ENCODE measurements around the gene ITGA1.

Gene ITGA1

DNA sequence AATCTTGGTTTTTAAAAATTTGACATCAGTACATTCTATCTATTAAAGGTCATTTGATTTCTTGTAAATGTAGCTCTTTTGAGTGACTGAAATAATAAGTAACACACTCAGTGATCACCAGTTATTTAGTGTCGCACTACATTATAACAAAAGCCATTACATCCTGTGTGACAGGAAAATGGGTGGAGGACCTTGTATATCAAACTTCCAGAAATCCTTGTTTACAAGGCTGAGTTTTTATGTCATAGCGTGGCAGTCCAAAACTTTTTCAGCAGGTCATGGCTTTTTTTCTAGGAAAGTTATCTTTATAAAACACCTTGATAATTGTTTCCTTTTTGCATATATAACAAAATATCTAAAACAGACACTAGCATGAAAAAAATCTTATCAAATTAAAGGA, 14.4 kb upstream of the ITGA1 start:
- no peak for DNase-seq

DNA sequence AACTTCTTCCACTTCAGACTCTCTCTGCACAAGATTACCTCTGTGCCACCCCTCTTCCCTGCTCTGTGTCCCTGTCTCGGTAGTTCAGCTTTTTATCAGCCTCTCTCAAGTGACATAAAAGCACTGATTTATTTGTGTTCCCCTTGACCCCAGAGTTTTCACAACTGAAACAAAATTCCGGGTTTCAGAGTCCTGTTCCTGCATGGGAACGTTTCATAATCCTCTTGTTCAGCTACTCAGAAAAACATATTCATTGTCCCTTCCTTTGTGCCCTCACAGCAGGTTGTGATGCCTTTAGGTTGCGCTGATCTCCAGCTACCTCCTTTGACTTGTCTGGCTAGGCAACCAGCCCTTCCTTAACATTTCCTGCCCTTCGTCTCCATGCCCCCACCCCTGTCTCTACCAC, 13.7 kb upstream of the ITGA1 start:
- DNase-seq = no peak

DNA sequence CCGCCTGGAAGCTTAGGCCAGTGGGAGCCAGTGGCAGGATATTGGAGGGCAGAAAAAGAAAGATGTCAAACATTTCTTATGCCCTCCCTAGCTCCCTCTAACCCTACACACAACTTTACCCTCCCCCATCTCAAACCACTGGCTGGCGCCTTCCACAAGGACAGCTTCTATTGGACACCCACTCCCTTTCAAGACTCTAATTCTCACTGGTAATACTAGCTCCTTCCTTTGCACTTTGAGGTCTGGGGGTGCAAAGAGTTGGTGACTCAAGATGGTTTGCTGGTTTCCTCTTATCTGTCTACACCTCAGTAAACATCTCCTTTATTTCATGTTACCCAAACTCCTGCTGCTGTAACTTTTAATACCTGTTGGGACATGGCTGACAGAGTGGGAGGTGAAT, 11.6 kb upstream of the ITGA1 start:
- DNase-seq = no peak

DNA sequence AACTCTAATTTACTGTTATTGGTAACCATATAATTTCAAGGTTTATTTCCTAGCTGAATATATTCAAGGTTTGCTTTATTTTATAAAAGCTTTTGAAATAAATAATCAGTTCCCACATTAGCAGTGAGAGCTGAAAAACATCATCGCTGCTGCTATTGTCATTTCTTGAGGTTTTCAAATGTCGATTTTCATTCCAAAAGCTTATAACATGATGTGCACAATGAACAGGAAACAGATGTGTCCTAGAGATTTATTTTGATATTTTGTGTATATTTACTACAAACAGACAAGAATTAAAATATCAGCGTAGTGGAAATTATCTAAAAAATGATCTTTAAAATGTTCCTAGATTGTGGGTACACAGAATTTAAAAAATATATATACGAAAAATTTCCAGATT, 10.5 kb upstream of the ITGA1 start:
- no peak for DNase-seq

DNA sequence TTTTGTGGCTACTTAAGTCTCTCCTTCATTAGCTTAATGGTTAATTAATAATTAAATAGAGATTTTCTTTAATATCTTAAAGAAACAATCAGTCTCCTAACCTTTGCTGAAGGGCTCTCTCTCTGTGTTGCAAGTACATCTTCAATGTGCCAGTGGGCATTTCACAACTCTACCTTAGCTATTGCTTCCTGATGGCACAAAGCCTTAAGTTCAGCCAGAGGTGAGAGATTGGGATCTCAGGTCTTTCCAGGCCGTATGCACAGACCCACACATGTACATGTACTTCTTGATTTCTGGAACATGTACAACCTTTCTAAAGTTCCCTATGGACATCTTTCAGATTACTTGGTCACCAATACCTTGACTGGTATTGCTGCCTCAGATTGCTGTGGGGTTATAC, 8.9 kb upstream of the ITGA1 start:
- DNase-seq = no peak

DNA sequence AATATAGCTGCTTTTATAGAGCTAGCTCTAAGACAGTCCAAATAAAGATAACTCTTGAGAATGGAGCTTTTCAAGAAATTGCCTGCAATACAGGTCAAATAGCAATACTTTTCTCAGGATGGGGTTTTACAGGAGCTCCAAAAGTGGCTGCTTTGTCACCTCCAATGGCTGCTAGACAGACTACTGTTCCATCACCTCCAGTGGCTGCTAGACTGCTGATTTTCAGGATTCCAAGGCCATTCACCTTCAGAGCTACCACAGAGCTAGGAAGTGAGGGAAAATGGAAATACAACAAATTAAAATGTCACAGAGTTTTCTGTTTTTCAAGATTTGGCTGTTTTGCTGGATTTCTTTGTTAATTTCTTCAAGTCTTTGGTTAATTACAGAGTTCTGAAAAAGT, 8.5 kb upstream of the ITGA1 start:
- no peak for DNase-seq

DNA sequence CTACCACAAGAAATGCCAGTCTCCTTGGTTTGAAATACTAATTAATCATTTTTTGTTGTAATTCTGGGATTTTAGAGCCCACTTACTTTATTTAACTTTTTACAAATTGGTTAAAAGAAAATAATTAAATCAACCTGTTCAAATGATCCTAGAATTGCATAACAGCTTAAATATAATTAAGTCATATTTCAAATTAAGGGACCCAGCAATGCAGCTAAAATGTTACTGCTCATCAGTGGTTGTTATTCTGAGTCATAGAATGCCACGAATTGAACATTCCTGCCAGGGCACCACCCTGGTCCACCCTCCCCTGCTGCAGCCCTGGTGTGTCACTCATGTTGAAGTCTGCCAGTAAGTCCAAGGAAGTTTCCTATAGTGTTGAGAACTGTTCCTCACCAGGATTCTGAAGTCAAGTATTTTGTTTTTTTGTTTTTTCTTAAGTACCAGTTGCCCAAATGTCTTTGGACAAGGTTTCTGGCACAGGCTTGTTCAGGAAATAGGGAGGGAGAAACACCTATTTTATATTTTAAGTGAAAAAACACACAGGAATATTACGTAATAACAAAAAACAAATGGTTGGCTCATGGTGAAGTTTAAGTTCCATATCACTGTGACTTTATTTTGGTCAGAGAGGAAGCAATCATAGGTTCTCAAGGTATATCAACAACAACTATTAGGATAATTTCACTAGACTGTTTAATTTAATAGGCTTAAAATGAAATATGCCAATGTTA, 4.3 kb upstream of the ITGA1 start:
- no peak for DNase-seq

DNA sequence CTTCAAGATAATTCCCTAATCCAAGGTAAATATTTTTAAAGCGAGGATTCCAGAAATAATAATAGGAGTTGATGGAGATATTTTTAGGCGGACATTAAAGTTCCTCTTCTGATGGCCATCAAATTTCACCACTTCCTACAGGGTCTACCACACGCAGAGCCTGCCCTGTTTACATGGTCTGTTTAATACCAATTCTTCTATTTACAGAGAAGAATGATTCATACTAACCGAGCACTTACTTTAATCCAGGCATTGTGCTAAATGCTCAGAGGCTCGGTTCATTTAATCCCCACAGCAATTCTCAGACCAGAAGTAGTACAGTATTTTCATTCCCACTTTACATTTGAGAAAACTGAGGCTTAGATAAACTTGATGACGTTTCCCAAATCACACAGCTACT, 3.0 kb upstream of the ITGA1 start:
- DNase-seq = no peak

DNA sequence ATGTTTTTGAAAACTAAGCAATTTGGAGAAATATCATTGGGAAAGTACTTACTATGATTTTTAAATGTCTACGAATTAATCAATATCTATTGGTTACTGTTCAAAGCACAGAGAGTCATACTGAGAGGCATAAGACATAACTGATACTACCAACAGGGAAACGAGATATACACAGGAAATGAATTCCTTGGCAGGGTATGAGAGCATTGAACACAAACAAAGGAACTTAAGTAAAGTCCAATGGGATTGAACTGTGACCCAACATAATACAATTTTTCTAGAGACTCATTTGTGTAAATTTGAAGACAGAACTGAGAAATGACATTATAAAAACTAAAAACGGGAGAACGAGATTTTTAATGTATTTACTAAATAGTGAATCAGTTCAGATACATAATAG, 1.3 kb upstream of the ITGA1 start:
- DNase-seq = no peak

DNA sequence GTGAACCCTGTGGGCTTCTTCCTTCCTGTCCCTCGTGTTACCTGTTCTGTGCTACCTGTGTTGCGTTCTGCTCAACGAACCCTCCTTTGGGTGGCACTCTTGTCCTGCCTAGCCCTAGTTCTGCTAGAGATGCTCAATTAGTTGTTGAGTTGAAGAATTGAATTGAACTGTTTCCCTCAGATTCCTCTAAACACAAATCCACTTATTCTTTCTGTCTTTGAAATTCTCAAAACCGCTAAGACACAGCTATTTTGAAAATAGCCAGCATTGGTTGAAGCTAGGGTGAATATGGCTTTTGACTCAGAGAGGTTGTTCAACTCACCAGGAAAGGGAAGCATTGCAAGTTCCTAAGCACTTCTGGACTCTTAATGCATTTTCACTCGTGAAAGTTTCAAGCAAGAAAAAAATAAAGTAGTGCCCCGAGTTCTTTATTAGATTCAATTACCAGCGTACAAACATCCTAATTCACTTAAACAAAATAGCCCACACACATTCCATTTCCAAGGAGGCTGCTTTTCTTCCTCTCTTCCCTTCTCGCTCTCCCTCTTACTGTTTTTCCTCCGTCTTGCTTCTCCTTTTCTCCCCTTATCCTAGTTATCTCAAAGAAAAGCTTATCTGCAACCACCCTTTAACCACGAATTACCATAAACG, 642 bp upstream of the ITGA1 start:
- DNase-seq = no peak

DNA sequence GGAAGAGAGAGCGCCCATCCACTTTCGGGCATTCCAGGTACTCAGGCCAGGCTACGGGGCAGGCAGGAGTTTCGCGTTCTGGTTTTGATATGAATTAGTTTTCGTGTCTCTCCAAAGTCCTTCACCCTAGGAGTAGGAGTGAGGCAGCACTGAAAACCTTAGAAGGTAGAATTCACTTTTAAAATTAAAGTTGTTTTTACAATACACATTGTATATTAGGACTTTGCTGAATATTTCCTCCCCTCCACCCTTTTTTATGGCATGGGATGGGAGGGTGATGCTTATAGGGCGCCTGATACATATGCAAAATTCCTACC, 747 bp downstream of the ITGA1 start:
- no peak for DNase-seq

DNA sequence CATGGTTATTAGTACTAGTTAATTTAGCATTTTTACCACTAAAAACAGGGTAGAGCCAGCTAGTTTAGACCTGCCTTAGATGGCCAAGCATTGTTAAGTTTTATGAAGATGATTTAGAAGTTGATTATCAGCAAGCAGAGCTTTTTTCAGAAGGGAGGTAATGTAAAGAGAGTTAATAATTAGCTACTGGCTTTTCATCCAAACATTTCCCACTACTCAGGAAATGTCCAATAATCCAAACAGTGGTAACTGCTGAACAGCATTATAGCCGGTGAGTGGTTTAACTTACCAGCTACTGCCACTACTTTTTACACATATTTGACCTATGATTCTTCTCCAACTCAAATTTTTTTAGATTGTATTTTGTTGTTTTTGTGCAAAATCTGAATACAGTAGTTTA, 1.7 kb downstream of the ITGA1 start:
- DNase-seq = no peak

DNA sequence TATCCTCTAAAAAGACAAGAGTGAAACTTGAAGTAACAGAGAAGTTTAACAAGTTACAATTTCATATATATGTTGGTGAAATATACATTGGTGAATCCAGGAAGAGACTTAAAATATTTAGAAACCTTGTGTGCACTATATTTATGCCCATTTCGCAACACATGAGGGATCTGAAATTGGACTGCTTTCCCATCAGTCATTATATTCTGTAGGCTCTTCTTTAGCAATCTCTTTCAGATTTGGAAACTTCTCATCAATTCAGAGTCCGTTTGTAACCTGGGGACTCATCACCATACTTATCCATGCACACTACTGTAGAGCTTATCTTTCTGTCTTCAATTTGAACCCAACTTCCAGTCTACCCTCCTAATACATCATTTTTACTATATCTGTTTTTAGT, 2.1 kb downstream of the ITGA1 start:
- no peak for DNase-seq

DNA sequence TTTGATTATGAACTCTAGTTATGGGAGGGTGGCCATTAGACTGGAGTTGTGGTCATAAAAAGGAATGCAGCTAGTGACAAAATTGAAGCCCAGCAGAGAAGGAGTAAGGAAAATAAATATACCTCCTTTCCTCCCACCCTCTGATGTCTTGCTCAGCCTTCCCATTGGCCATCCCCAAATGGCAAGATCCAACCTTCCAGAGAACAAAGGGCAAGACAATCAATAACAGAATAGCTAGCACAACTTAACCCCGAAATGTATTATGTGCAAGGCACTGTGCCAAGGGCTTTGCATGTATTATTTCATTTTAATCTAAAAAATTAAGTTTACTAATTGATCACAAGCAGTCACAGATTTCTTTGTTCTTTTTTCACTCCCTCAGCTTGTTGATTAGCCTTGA, 3.6 kb downstream of the ITGA1 start:
- no peak for DNase-seq

DNA sequence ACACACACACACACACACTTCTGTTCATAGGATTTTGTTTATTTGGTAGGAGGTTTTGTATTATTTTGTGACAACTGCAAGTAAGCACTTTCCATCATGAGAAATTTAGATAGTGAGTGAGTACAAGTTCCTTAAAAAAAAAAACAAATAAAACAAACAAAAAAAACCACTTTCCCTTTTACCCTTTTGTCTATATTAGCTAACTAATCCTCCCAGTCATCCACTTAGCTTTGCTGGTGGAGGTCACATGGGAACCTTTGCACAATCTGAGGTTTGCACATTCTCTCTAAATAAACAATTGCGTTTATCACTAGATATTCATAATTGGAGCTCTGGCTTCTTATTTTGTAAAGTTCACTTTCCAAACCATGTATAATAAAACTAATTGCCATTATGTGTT, 6.8 kb downstream of the ITGA1 start:
- DNase-seq = no peak

DNA sequence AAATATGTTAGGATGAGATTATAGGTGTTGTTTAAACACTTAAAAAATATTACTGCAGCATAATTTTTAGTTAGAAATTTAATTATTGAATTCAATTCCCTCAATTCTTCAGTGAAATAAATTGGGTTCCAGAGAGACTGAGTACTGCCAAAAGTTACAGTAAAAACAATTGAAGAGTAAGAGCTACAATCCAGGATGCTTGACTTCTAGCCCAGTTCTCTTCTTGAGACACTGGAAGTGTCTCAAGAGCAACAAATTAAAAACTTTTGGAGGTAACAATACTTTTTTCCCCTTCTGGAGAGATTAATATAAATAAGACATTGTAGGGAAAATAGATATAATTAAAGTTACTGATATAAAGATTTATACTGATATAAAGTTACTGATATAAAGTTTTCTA, 8.3 kb downstream of the ITGA1 start:
- no peak for DNase-seq

DNA sequence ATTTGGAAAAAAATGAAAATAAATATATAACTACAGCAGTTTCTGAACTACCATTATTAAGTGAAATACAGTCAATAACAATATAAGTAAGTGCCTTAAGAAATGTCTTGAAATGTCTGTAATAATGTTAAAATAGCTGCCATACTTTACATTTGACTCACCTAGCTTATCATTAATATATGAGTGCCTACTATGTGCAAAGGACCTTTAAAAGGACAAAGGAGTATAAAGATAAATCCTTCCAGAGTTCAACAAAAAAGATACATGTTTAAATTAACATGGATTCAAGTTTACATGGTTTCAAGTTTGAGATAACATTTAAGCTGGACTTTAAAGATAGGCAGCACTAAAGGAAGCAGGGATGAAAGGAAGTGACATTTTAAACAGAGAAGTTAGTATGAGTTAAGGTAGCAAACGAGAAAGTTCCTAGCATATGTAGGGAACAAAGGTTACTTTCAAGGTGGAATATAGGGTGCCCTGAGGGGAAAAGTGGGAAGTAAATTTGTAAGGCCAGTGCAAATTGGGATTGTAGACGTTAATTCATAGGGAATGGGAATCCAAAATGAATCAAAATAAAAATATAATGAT, 8.9 kb downstream of the ITGA1 start:
- DNase-seq = no peak

DNA sequence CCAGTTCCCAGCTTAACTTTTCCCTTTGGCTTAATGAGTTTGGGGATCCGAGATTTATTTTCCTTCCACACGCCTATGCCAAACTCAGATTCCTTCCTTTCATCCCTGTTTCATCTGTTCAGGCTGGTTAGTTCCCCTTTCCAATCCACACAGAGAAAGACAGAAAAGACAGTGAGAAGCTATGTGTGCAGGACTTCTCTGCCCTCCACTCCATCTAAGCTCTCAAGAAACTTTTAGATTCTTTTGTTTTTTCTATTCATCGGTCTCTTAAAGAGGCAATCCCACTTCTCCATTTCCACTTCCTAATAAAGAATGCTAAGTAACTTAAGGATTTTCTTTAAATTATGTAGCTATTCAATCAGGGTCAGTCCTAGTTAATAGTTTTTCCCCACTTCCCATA, 11.2 kb downstream of the ITGA1 start:
- no peak for DNase-seq

DNA sequence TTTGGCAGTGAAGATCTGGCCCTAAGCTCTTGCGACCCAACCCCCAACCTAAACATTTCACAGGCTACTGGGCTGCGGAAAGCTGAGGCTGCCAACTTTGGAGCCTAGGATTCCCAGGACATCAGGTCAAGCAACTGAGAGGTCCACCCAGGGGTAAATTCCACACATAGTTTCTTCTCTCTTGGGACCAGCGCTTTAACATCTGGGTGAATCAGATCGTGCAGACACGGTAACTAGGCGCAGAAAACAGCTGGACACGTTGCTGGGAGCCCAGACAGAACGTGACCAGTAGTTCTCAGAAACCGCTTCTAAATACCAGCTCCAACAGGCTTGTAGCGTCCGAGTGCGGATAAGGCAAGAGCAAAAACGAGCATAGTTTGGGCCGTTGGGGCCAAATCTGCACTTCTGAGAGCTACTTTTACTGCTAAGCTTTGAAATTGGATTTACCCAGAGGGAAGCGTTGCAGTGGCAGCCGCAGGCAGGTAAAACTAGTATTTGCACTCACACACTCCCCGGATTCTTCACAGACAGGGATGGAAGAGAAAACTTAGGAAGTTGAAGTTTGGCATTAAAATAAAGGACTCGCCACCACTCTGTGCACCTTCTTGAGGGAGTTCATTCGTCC, 11.8 kb downstream of the ITGA1 start:
- no peak for DNase-seq

DNA sequence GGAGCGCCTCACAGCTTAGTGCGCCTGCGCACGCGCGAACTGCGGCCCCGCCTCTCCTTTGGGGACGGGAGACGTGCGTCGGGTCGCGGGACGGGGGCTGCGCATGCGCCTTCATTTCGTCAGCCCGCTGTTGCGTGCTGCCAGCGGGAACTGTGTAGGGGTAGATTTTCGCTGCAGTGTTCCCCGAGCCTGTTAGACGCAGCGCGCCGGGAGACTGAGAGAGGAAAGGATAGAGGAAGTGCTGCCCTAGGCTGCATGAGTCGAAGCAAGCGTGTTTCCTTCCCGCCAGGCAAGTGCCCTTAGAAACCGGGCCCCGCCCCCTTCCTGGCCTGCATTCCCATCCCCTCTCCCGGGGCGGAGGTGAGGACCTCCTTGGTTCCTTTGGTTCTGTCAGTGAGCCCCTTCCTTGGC, 12.3 kb downstream of the ITGA1 start:
- peak; percentile 82 for DNase-seq

DNA sequence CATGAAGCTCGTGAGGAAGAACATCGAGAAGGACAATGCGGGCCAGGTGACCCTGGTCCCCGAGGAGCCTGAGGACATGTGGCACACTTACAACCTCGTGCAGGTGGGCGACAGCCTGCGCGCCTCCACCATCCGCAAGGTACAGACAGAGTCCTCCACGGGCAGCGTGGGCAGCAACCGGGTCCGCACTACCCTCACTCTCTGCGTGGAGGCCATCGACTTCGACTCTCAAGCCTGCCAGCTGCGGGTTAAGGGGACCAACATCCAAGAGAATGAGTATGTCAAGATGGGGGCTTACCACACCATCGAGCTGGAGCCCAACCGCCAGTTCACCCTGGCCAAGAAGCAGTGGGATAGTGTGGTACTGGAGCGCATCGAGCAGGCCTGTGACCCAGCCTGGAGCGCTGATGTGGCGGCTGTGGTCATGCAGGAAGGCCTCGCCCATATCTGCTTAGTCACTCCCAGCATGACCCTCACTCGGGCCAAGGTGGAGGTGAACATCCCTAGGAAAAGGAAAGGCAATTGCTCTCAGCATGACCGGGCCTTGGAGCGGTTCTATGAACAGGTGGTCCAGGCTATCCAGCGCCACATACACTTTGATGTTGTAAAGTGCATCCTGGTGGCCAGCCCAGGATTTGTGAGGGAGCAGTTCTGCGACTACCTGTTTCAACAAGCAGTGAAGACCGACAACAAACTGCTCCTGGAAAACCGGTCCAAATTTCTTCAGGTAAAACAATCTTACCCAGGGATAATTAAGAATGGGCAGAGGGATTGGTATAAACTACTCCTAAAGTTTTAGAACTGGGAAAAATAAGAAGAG, 12.9 kb downstream of the ITGA1 start:
- DNase-seq = peak; percentile 11

DNA sequence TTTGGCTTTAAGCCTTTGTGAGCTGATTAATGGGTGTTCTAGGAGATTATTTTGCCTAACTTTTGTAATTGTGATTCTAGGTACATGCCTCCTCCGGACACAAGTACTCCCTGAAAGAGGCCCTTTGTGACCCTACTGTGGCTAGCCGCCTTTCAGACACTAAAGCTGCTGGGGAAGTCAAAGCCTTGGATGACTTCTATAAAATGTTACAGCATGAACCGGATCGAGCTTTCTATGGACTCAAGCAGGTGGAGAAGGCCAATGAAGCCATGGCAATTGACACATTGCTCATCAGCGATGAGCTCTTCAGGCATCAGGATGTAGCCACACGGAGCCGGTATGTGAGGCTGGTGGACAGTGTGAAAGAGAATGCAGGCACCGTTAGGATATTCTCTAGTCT, 13.6 kb downstream of the ITGA1 start:
- no peak for DNase-seq

DNA sequence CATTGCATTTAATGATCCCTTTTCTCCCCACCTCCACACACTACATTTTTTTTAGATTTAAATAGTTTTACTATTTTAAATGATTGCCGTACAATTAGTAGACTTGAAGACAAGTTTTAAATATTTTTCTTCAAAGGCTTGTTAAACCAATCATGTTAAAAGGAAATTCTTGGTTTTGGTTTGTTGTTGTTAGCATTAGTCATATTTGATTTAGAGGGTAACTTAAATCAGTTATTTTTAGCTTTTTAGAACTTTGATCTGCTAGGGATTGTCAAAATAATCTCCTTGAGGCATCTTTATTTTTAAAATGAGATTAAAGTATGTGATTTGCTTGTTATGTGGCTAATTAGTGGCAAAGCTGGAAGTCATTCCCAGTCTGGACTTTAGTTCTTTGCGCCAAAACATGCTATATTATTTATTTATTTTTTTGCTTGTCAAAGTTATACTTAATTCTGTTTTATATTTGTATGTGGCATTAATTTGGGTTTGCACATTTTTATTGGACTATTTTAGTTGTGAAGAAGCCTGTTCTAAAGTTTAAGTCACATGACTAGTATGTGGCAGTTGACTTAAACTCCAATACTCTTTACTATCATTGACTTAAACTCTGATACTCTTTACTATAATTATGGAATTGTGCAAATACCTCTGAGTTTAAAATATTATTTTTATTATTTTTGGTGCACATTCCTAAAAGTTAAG, 14.7 kb downstream of the ITGA1 start:
- no peak for DNase-seq

Measured in DMS79 (cell line).